Lower lobe of right lung (tissue), 2 donors: ENCODE measurements around the gene IQSEC3. TPM values are rescaled to one million over a fixed set of nuclear protein-coding genes. Genes with fewer than 3 reads are reported as not detected.

Experiments
- ATAC-seq, 2 donors: fragments of 200-7000 bp; cut with Tn5 transposase; one replicate each; pipeline ENCODE4 v1.9.1; 2020 to 2022; ENCODE audit warnings: mild to moderate bottlenecking in 2 of 2, moderate library complexity in 2 of 2
- DNase-seq: peaks from one replicate; pipeline ENCODE4 v3.0.0-alpha.2; 2020
- H3K27ac ChIP-seq: fragments of 200-600 bp; one replicate; pipeline ENCODE4 v1.8.0; 2022
- H3K27me3 ChIP-seq: fragments of 200-600 bp; one replicate; pipeline ENCODE4 v1.8.0; 2022; ENCODE audit warnings: low read depth
- H3K36me3 ChIP-seq: fragments of 200-600 bp; one replicate; pipeline ENCODE4 v1.8.0; 2022; ENCODE audit warnings: mild to moderate bottlenecking
- H3K4me1 ChIP-seq: fragments of 200-600 bp; one replicate; pipeline ENCODE4 v1.8.0; 2022
- H3K4me3 ChIP-seq: fragments of 200-600 bp; one replicate; pipeline ENCODE4 v1.8.0; 2022; ENCODE audit warnings: mild to moderate bottlenecking
- H3K9me3 ChIP-seq: fragments of 200-600 bp; one replicate; pipeline ENCODE4 v1.8.0; 2022
- CTCF ChIP-seq: fragments of 200-600 bp; IDR thresholded peaks from one replicate; pipeline ENCODE4 v1.8.0; 2022; ENCODE audit warnings: antibody characterized with exemption, mild to moderate bottlenecking
- intact Hi-C: fragments of 100-400 bp; cut with DNase I; formaldehyde crosslinking; loops from one replicate; pipeline ENCODE4 v1.11.0; 2022
- total RNA-seq: library from RNA; stranded (reverse); fragmentation: NEBNext Ultra II Directional; extraction: Animal tissue kit (Norgen Biotek cat#: 25700); gene quantifications from one replicate; pipeline ENCODE4 v1.2.1, GENCODE V29; 2021
- donor health status: DM: no; HTN: yes; CAD: no; lungs with severe emphysema.

The IQSEC3 gene
- total RNA-seq, 1 donor from 2014 or later = 10.7 TPM

DNA sequence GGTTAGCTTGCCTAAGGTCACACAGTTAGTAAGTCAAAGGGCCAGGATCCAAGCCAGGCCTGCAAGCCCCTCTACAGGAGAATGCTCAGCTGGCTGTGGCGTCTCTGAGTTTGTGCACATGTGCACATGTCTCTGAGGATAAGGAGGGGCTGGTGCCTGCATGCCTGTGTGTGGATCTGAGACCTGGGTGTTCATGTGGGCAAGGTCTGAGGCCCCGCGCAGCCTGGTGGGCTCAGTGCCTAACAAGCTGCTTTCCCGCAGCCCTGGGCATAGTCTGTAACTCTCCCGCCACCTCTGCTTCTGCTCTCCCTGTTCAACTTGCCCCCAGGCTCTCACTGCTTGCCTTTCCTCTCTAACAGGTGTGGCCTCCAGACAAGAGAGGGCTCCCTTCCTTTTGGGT, 151.7 kb downstream of the IQSEC3 start:
- no peak for ATAC-seq
- Histone ChIP-seq H3K4me1 (peaks cover 5% of the 10 kb centered on the region), H3K9me3 (no peaks in the 10 kb centered on the region), H3K27ac (no peak overlapping the region), H3K36me3 (no peaks in the 10 kb centered on the region), H3K27me3 (peaks cover 8% of the 10 kb centered on the region), H3K4me3 (no peak overlapping the region)
- DNase-seq = no peak
- TF ChIP-seq CTCF = no peak
- intact Hi-C loops = no loop called here

- no peak for TF ChIP-seq CTCF
- Histone ChIP-seq H3K4me1 (no peaks in the 10 kb centered on the region), H3K36me3 (no peaks in the 10 kb centered on the region), H3K9me3 (no peaks in the 10 kb centered on the region), H3K27me3 (peaks cover under 1% of the 10 kb centered on the region), H3K4me3 (no peak overlapping the region), H3K27ac (no peak overlapping the region)
- ATAC-seq = no peak
- DNase-seq = no peak
- intact Hi-C loops = no loop called here
Observed at GRCh38 chr12:218728-219590, 152.4 kb downstream of the IQSEC3 start.

DNA sequence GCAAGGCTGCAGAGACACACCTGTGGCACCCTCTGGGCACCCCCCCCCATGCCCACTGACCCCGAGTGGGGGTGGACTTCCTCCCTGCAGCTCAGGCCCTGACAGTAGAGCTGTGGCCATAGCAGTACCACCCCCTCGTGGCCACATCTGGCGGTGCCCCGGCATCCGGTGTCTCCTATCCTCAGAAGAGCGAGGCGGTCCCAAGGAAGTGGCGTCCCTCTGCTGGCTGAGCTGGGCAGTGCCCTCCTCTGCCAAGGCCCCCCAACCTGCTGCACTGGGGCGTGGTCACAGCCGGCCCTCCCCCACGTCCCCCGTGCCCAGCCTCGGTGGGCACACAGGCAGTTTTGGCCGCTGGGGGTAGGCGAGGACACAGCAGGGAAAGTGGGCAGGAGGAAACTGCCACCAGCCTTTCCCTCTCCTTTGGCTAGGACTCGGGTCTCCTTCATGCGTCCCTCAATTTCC, 153.4 kb downstream of the IQSEC3 start:
- Histone ChIP-seq H3K4me1 (no peaks in the 10 kb centered on the region), H3K36me3 (no peaks in the 10 kb centered on the region), H3K27ac (no peak overlapping the region), H3K4me3 (no peak overlapping the region), H3K9me3 (no peaks in the 10 kb centered on the region), H3K27me3 (no peaks in the 10 kb centered on the region)
- peak; percentile 74 for TF ChIP-seq CTCF
- ATAC-seq (peak; percentile 85 to 94), DNase-seq (peak; percentile 87)
- intact Hi-C loops = no loop called here

GRCh38 chr12:220491-220890, 153.9 kb downstream of the IQSEC3 start:
- Histone ChIP-seq H3K4me3 (no peak overlapping the region), H3K36me3 (no peaks in the 10 kb centered on the region), H3K9me3 (no peaks in the 10 kb centered on the region), H3K4me1 (no peaks in the 10 kb centered on the region), H3K27me3 (no peaks in the 10 kb centered on the region), H3K27ac (no peak overlapping the region)
- ATAC-seq (no peak), DNase-seq (no peak)
- no peak for TF ChIP-seq CTCF
- intact Hi-C loops = no loop called here

DNA sequence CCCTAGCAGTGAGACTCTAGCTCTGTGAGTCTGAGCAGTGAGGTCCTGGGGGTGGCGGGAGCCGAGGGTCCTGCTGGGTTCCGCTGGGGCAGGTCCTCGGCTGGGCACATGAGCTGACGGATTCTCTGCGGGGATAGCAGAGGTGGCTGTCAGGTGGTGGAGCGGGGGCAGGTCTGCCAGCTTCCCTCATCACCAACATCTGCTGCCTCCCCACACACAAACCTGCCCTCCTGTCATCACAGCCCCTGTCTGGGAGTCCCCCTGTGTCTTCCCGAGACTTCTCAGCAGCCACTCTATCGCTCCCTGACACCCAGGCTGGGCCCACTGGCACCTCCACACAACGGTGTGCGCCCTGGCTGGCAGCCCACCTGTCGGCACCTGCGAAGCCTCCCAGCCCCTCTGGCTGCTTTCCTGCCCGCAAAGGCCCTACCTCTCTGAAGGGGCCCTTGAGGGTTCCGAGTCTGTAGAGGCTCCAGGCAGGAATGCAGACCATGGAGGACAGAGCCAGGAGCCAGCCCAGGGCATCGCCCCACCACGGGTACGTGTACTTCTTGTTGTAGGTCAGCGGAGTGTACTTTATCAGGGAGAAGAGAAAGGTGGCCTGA, 154.5 kb downstream of the IQSEC3 start:
- Histone ChIP-seq H3K9me3 (no peaks in the 10 kb centered on the region), H3K27me3 (no peaks in the 10 kb centered on the region), H3K27ac (no peak overlapping the region), H3K4me1 (no peaks in the 10 kb centered on the region), H3K36me3 (no peaks in the 10 kb centered on the region), H3K4me3 (no peak overlapping the region)
- ATAC-seq (no peak), DNase-seq (no peak)
- intact Hi-C loops = no loop called here
- no peak for TF ChIP-seq CTCF
